ENCODE results near the gene GBA2.

GRCh38 chr9:35757892-35758275 is 8.9 kb upstream of the GBA2 start:
- TF ChIP-seq MYC (IDR thresholded peaks at IDR 0.05; ENCODE audit: low read depth, low read length) (no peak), EZH2 (IDR thresholded peaks at IDR 0.05; ENCODE audit: borderline replicate concordance, low read depth, low read length, severe bottlenecking) (no peak), FOS (IDR thresholded peaks at IDR 0.05; ENCODE audit: borderline replicate concordance, insufficient read depth, low read length) (no peak), POLR2AphosphoS5 (IDR thresholded peaks at IDR 0.05; ENCODE audit: insufficient read depth, low read depth, low read length) (no peak)
- TF ChIP-seq, protein P1, sequence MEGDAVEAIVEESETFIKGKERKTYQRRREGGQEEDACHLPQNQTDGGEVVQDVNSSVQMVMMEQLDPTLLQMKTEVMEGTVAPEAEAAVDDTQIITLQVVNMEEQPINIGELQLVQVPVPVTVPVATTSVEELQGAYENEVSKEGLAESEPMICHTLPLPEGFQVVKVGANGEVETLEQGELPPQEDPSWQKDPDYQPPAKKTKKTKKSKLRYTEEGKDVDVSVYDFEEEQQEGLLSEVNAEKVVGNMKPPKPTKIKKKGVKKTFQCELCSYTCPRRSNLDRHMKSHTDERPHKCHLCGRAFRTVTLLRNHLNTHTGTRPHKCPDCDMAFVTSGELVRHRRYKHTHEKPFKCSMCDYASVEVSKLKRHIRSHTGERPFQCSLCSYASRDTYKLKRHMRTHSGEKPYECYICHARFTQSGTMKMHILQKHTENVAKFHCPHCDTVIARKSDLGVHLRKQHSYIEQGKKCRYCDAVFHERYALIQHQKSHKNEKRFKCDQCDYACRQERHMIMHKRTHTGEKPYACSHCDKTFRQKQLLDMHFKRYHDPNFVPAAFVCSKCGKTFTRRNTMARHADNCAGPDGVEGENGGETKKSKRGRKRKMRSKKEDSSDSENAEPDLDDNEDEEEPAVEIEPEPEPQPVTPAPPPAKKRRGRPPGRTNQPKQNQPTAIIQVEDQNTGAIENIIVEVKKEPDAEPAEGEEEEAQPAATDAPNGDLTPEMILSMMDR (IDR thresholded peaks at IDR 0.05; ENCODE audit: extremely low read depth in 1 of 2, insufficient read depth in 1 of 2, low read depth in 1 of 2, low read length in 2 of 2): no peak
- TF ChIP-seq, protein P2, sequence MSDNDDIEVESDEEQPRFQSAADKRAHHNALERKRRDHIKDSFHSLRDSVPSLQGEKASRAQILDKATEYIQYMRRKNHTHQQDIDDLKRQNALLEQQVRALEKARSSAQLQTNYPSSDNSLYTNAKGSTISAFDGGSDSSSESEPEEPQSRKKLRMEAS (IDR thresholded peaks at IDR 0.05; ENCODE audit: insufficient read depth, insufficient read length): no peak
